ENCODE data around the gene MND1. TPM values are rescaled to one million over a fixed set of nuclear protein-coding genes. Genes with fewer than 3 reads are reported as not detected.

The MND1 gene
- total and polyA plus RNA-seq, 2 of the 8 experiments (the other 6 are each of a cell fraction or from before 2014, with no cell fraction given), result 4.4 to 26.2 TPM

DNA sequence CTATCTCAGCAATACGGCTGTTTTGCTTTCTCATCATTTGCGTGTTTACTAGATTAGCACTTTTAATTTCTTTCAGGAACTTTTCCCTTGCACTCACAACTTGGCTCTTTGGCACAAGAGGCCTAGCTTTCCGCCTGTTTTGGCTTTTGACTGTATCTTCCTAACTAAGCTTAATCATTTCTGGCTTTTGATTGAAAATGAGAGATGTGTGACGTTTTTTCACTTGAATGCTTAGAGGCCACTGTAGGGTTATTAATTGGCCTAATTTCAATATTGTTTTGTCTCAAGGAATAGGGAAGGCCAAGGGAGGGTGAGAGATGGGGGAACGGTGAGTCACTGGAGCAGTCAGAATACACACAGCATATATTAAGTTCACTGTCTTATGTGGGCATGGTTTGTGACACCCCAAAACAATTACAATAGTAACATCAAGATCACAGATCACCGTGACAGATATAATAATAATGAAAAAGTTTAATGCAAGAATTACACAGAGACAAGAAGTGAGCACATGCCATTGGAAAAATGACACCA, 27.3 kb downstream of the MND1 start (continued):
- TF ChIP-seq, protein P1, sequence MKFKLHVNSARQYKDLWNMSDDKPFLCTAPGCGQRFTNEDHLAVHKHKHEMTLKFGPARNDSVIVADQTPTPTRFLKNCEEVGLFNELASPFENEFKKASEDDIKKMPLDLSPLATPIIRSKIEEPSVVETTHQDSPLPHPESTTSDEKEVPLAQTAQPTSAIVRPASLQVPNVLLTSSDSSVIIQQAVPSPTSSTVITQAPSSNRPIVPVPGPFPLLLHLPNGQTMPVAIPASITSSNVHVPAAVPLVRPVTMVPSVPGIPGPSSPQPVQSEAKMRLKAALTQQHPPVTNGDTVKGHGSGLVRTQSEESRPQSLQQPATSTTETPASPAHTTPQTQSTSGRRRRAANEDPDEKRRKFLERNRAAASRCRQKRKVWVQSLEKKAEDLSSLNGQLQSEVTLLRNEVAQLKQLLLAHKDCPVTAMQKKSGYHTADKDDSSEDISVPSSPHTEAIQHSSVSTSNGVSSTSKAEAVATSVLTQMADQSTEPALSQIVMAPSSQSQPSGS (IDR thresholded peaks at IDR 0.05; ENCODE audit: low read length), result no peak
- TF ChIP-seq KDM5A (IDR thresholded peaks at IDR 0.05; ENCODE audit: low read length) (no peak), BACH1 (IDR thresholded peaks at IDR 0.05; ENCODE audit: low read length) (no peak), POLR2A (IDR thresholded peaks at IDR 0.05; ENCODE audit: control extremely low read depth in 1 of 2, low read depth in 2 of 2, low read length in 2 of 2) (no peak), GABPA (IDR thresholded peaks at IDR 0.05; ENCODE audit: borderline replicate concordance, insufficient read depth, low read length) (no peak), PHF8 (conservative IDR thresholded peaks at IDR 0.05; ENCODE audit: low read depth, low read length) (no peak)

Data from H1 (cell line).